K562 (cell line): ENCODE measurements around the gene ANO10. TPM values are rescaled to one million over a fixed set of nuclear protein-coding genes. Genes with fewer than 3 reads are reported as not detected.

Experiments
- KDM1A ChIP-seq, 2 experiments: fragments of 450-650 bp; IDR thresholded peaks; 2 replicates each; pipeline ENCODE4 v1.6.1; 2016; ENCODE audit warnings: mild to moderate bottlenecking in 2 of 2
- LCOR ChIP-seq: sonication (generic); formaldehyde crosslinking; IDR thresholded peaks from 2 replicates; pipeline ENCODE4 v1.8.0; 2022; ENCODE audit warnings: mild to moderate bottlenecking, missing genetic modification reagents
- MEIS2 ChIP-seq: fragments of 450-650 bp; IDR thresholded peaks from 2 replicates; pipeline ENCODE4 v1.6.1; 2014; ENCODE audit warnings: mild to moderate bottlenecking; ENCODE audit not compliant: partially characterized antibody
- NFRKB ChIP-seq: fragments of 450-650 bp; IDR thresholded peaks from 2 replicates; pipeline ENCODE4 v1.6.1; 2016; ENCODE audit warnings: low read depth
- PBX2 ChIP-seq, 2 experiments: IDR thresholded peaks in 1 of 2; conservative IDR thresholded peaks in 1 of 2; 2 replicates each; pipeline ENCODE4 v1.6.1; 2016; ENCODE audit warnings: low read depth in 2 of 2, mild to moderate bottlenecking in 1 of 2, missing compliant biosample characterization in 1 of 2, missing genetic modification characterization in 1 of 2, moderate library complexity in 1 of 2
- PHF21A ChIP-seq: fragments of 450-650 bp; IDR thresholded peaks from 2 replicates; pipeline ENCODE4 v1.6.1; 2017; ENCODE audit warnings: low read depth, borderline replicate concordance
- TEAD1 ChIP-seq, 2 experiments: fragments of 450-650 bp in 1 of 2; sonication (generic) in 1 of 2; formaldehyde crosslinking; IDR thresholded peaks; 2 replicates each; pipeline versions ENCODE4 v1.4.0 to v1.8.0; 2020 to 2022; ENCODE audit warnings: mild to moderate bottlenecking in 2 of 2, missing genetic modification reagents in 1 of 2
- TFAP4 ChIP-seq: sonication (generic); formaldehyde crosslinking; IDR thresholded peaks from 2 replicates; pipeline ENCODE4 v1.8.0; 2022; ENCODE audit warnings: missing genetic modification reagents, mild to moderate bottlenecking, moderate library complexity, borderline replicate concordance
- TGIF2 ChIP-seq: sonication (generic); formaldehyde crosslinking; IDR thresholded peaks from 2 replicates; pipeline ENCODE4 v1.8.1; 2022; ENCODE audit warnings: mild to moderate bottlenecking, missing genetic modification reagents, moderate library complexity
- ZBTB34 ChIP-seq: fragments of 250-450 bp; sonication (Bioruptor Pico); IDR thresholded peaks from 2 replicates; pipeline ENCODE4 v1.8.0; 2021; ENCODE audit warnings: mild to moderate bottlenecking, moderate library complexity
- ZNF436 ChIP-seq: fragments of 250-450, 450-650 bp; sonication (Bioruptor Pico); formaldehyde crosslinking; IDR thresholded peaks from 2 replicates; pipeline ENCODE4 v1.7.0; 2020; ENCODE audit warnings: mild to moderate bottlenecking
- ZNF512 ChIP-seq: IDR thresholded peaks from 2 replicates; pipeline ENCODE4 v1.6.1; 2016; ENCODE audit warnings: missing genetic modification characterization, missing compliant biosample characterization
- polyA plus RNA-seq, 8 experiments: library from polyadenylated mRNA; depleted of rRNA in 4 of 8; stranded (reverse) in 5 of 8; unstranded in 3 of 8; fragments of >200 nt; fragmentation: Nextera tagmentation in 2 of 8; fragmentation: Illumina TruSeq in 1 of 8; extraction: Ambion mirVana in 2 of 8; extraction: Trizol in 1 of 8; gene quantifications; 2 replicates each; pipeline versions ENCODE4 v1.2.1 to v1.2.3, GENCODE V29; 2011 to 2014; ENCODE audit warnings: inconsistent platforms in 1 of 8, missing spikeins in 1 of 8
- total RNA-seq, 7 experiments: library from RNA; depleted of rRNA in 6 of 7; stranded (reverse); fragments of >200 nt in 6 of 7; fragmentation: Illumina TruSeq in 2 of 7; extraction: Trizol in 2 of 7; gene quantifications; 2 replicates each; pipeline versions ENCODE4 v1.2.1 to v1.2.3, GENCODE V29; 2011 to 2021; ENCODE audit warnings: low replicate concordance in 1 of 7

Gene ANO10
- total and polyA plus RNA-seq, 9 of the 15 experiments (the other 6 are each of a cell fraction or from before 2014, with no cell fraction given), result 6.4 to 46.0 (median 32.3) TPM

GRCh38 chr3:43326891-43327581 lies 294.8 kb downstream of the ANO10 start (continued):
- TF ChIP-seq KDM1A (IDR thresholded peaks at IDR 0.05), result peak in 1 of 2 experiments; percentile 39; a peak in 1 of 4 replicates
- no peak for TF ChIP-seq ZBTB34 (CRISPR knock-in tag)
- no peak for TF ChIP-seq ZNF512 (tag)
- TF ChIP-seq MEIS2, result peak; percentile 80
- no peak for TF ChIP-seq TGIF2
- no peak for TF ChIP-seq TFAP4 (CRISPR knock-in tag)
- TF ChIP-seq NFRKB, result no peak
- no peak for TF ChIP-seq LCOR (CRISPR knock-in tag)
- TF ChIP-seq ZNF436, result no peak
- no peak for TF ChIP-seq PHF21A
- TF ChIP-seq PBX2 (CRISPR knock-in tag; IDR thresholded peaks at IDR 0.05; ENCODE audit: low read depth), result no peak
- TF ChIP-seq PBX2 (tag; conservative IDR thresholded peaks at IDR 0.05; ENCODE audit: low read depth), result peak; percentile 77
- TF ChIP-seq TEAD1 (CRISPR knock-in tag; IDR thresholded peaks at IDR 0.05), result peak in 1 of 2 experiments; percentile 70; a peak in 1 of 4 replicates
